ENCODE results near the gene TTC33.

TTC33 gene

GRCh38 chr5:40481241-40481640 is 274.5 kb downstream of the TTC33 start:
- no peak for DNase-seq (ENCODE audit: low spot score)
- in situ Hi-C loops (cut with MboI; ENCODE audit: low sequenced_read_pairs, unreplicated experiment), result loop anchor here (10.0 kb wide), 1 partner anchor 94 kb away; no protein-coding TSS in a partner anchor

DNA sequence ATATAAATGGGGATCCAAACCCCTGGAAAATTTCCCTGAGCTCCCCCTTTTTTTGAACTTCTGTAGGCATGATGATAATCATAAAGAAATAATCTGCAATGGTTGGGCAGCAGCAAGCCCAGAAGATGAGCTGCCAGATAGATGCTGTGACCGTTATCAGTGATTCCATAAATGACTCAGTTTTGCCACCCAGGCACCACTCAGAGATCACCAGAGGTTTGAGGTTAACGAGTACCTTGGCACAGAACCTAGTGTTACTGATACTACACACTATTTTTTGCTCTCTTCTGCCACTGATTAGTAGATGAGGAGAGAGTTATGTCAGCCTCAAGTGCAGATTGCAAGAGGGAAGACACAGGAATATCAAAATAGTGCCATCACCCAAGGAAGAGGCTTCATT is 275.4 kb downstream of the TTC33 start:
- TF ChIP-seq CTCF (IDR thresholded peaks at IDR 0.05; ENCODE audit: borderline replicate concordance, control extremely low read depth, extremely low read depth, insufficient read depth, missing control alignments), result no peak
- in situ Hi-C loops (cut with MboI; ENCODE audit: low sequenced_read_pairs, unreplicated experiment), result loop anchor here (10.0 kb wide), 1 partner anchor 94 kb away; no protein-coding TSS in a partner anchor
- no peak for DNase-seq (ENCODE audit: low spot score)

More at GRCh38 chr5:40481241-40481640, 274.5 kb downstream of the TTC33 start:
- TF ChIP-seq CTCF (IDR thresholded peaks at IDR 0.05; ENCODE audit: borderline replicate concordance, control extremely low read depth, extremely low read depth, insufficient read depth, missing control alignments), result no peak

GRCh38 chr5:40479939-40480338 is 275.8 kb downstream of the TTC33 start:
- DNase-seq (ENCODE audit: low spot score), result no peak
- in situ Hi-C loops (cut with MboI; ENCODE audit: low sequenced_read_pairs, unreplicated experiment), result loop anchor here (10.0 kb wide), 1 partner anchor 95 kb away; no protein-coding TSS in a partner anchor
- TF ChIP-seq CTCF (IDR thresholded peaks at IDR 0.05; ENCODE audit: borderline replicate concordance, control extremely low read depth, extremely low read depth, insufficient read depth, missing control alignments), result no peak

- in situ Hi-C loops (cut with MboI; ENCODE audit: low sequenced_read_pairs, unreplicated experiment), result no loop called here
- DNase-seq (ENCODE audit: low spot score), result no peak
- no peak for TF ChIP-seq CTCF (IDR thresholded peaks at IDR 0.05; ENCODE audit: borderline replicate concordance, control extremely low read depth, extremely low read depth, insufficient read depth, missing control alignments)
Measured at GRCh38 chr5:40478766-40479165, 277.0 kb downstream of the TTC33 start.

- in situ Hi-C loops (cut with MboI; ENCODE audit: low sequenced_read_pairs, unreplicated experiment), result no loop called here
- DNase-seq (ENCODE audit: low spot score), result no peak
- no peak for TF ChIP-seq CTCF (IDR thresholded peaks at IDR 0.05; ENCODE audit: borderline replicate concordance, control extremely low read depth, extremely low read depth, insufficient read depth, missing control alignments)
Measured at GRCh38 chr5:40477856-40478546, 277.8 kb downstream of the TTC33 start.

- in situ Hi-C loops (cut with MboI; ENCODE audit: low sequenced_read_pairs, unreplicated experiment), result no loop called here
Measured at GRCh38 chr5:40475561-40475960, 280.2 kb downstream of the TTC33 start.

More at GRCh38 chr5:40475561-40475960, 280.2 kb downstream of the TTC33 start:
- DNase-seq (ENCODE audit: low spot score), result no peak
- TF ChIP-seq CTCF (IDR thresholded peaks at IDR 0.05; ENCODE audit: borderline replicate concordance, control extremely low read depth, extremely low read depth, insufficient read depth, missing control alignments), result no peak

Measured in GM13976 (cell line).